DMS 273 treated with DMSO at 0.1 percent for 48 hours (cell line): ENCODE results near the gene GRIN2A.

Source experiments
- DNase-seq: peaks from one replicate; lab custom pipeline; 2025; lab: John Stamatoyannopoulos, UW

The GRIN2A gene

DNA sequence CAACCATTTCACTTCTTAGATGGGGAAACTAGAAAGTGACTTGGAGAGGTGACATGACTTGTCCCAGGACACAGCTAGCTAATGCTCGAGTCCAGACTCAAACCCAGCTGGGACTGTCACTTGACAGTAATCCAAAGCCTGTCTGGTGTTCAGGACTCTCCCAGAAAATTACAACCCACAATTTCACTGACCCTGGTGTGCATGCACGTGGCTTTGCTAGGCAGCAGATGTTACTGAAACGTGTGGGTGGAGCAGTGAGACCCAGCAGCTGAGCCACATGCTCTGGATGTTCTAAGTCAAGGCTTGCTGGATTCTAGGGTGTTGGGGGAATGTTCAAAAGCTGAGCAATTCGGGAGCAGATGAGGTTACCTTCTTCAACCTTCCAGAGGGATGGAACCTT, 364.6 kb downstream of the GRIN2A start:
- DNase-seq: no peak

DNA sequence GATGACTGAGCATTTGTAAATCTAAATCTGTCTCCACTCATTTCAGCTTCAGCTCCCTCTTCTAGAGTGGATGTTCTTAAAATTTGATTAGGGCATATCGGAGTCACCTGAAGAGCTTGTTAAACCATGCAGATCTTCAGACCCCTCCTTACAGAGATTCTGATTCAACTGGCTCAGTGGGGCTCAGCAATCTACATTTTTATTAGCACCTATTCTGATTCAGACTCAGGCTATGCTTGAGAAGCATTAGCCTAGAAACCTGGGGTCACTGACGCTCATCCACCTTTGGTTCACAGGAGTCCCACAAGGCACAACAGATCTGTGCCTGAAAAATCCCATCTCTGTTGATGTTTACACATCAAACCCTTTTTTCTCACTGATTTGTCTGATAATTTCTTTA, 365.6 kb downstream of the GRIN2A start:
- DNase-seq: no peak

DNA sequence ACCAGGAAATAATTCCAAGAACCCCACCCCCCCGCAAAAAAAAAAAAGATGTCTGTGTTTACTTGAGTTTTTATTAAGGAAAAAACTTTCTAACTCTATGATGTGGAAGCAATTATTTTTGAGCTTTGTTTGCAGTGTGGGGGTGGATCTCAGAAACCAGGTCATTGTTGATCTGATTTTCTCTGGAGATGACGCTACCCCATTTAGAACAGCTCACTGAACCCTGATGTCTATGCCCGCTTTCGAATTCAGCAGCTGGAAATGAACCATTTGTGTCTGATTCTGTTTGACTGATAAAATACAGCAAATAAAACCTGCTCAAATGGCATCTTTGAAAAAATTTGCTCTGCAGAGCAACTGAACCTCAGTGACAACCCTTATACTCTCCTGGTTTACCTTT, 368.6 kb downstream of the GRIN2A start:
- no peak for DNase-seq

- no peak for DNase-seq
Observed at GRCh38 chr16:9808210-9808609, 374.0 kb downstream of the GRIN2A start.

- no peak for DNase-seq
Observed at GRCh38 chr16:9807302-9807701, 374.9 kb downstream of the GRIN2A start.

DNA sequence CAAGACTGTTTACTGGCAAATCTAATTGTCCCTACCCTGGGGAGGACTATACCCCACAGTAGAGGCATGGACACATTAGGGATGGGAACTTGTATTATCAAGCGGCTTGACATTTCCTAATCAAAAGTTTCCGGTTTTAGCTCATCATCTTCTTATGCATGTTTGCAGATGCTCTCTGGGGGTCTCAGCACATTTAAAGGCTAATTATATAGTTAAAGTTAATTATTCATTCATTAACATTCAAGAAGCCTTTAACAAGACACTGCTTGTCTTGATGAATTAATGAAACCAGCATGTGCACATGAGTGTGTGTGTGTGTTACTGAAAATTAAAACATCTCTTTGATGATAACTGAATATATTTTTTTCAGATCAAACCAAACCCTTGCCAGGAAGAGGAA, 377.1 kb downstream of the GRIN2A start:
- no peak for DNase-seq

GRCh38 chr16:9802160-9802559, 380.1 kb downstream of the GRIN2A start:
- no peak for DNase-seq

DNA sequence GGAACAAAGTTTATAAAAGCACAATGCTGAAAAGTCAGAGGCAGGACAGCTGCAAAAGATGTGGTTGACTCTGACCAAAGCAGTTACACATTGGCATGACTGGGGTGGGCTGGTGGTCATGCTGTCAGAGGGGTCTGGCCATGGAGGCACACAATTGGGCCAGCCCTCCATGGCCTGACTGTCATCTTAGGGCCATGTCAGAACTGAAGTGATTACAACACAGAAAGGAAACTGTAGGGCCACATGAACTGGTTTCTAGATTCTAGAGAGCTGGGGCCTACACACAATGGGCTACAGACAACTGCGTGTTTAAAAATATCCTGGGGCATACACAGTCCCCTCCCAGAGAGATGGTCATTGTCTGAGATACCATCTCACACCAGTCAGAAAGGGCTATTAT, 380.6 kb downstream of the GRIN2A start:
- no peak for DNase-seq

- no peak for DNase-seq
Observed at GRCh38 chr16:9800186-9800738, 382.0 kb downstream of the GRIN2A start.

DNA sequence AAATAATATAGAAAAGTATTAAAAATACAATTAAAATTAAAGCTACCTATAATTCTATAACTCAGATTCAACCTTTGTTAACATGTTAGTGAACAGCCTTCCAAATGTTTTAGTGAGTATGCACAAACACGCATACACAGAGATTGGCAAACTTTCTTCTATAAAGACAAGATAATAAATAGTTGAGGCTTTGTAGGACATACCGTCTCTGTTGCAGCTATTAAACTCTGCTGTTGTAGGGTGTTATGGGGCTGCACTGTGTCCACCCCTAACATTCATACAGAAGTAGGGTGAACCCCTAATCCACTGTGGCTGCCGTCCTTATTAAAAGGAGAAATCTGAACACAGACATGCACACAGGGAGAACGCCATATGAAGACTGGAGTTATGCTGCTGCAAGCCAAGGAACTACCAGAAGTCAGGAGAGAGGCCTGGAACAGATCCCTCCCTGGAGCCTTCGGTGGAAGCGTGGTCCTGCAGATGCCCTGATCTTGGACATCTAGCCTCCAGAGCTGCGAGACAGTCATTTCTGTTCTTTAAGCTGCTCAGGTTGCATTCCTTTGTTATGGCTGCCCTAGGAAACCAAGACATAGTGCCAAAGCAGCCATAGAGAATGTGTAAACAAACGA, 383.2 kb downstream of the GRIN2A start:
- DNase-seq: no peak

DNA sequence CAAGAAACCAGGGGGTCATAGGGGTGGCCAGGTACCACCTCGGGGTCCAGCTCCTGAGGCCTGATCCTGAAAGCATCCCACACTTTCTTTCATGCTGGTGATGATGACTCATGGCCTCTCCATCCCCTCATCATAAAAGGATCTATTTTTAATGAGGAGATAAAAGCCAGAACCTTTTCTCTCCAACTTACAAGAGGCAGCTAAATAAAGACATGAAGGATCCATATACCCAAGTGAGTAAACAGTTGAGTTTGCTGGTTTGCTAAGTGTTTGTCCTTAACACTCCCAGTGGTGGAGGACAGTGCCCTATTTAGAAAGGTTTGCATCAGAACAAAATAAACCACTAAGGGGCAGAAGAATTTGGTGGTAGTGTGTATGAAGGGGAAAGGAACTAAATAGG, 383.8 kb downstream of the GRIN2A start:
- DNase-seq: no peak

GRCh38 chr16:9797306-9797705, 384.9 kb downstream of the GRIN2A start:
- DNase-seq: no peak

DNA sequence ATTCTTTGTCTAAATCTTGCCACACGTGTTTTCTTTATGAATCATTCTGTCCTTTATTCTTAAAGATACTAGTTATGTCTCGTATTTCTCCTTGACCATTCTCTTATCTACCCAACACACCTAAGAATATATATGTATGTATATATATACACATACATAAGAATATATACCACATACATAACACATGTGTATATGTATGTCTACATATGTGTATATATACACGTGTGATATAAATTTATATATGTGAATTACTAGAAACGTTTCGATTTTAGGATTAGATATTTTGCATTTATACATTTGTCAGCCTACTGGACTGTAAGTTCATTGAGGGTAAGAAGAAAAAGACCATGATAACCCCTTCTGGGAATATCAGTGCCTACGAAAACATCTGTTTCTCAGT, 388.6 kb downstream of the GRIN2A start:
- DNase-seq: no peak

DNA sequence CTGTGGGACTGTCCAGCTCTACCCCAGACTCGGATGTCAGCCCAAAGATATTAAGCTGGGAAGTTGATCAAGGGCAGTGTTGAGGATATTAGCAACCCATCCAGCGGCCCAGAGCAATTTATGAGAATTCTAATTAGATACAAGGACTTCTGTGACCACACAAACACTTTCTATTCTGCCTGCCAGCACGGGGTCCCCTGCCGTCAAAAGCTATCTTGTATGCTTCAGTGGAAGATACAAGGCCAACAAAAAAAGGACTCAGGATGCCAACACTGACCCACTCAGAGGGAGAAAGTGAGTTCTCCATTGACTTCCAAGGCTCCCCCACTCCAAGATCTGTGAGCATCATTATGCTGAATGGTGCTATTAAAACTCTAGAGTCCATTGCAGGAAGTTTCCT, 390.7 kb downstream of the GRIN2A start:
- DNase-seq: no peak

DNA sequence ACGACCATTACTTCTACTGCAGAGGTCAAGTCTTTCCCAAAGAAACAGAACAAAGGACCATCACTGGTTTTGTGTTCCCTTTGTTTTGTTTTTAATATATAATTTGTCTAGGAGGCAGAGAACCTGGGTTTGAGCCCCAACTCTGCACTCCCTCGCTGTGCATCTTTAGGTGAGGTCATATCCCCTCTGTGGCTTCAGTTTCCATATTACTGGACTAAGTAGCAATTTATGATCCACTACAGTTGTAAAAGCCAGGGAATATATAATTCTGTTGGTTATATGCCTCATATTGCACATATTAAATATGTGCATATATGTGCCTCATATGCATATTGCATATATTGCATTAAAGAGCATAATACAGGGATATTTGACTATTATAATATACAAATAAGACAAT, 392.0 kb downstream of the GRIN2A start:
- no peak for DNase-seq

- DNase-seq: no peak
Observed at GRCh38 chr16:9787717-9788116, 394.5 kb downstream of the GRIN2A start.

- DNase-seq: no peak
Observed at GRCh38 chr16:9780831-9781230, 401.4 kb downstream of the GRIN2A start.

DNA sequence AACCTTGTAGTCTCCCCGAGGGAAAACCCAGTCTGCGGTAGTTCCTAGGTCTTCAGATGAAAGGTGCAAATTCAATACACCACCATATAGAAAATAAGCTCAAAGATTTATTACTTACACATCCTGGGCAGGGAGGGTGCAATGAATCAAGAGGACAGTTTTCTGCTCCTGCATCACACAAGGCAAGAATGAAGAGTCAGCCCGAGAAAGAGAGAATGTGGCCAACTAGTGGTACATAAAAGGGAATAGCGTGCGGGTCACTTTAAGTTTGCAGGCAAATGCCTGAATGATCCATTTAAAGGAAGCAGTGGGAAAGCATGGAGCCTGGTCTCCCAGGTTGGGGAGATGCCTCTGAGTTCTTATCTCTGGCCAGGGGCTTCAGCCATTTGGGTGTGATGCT, 403.4 kb downstream of the GRIN2A start:
- DNase-seq: no peak

GRCh38 chr16:9775998-9776397, 406.2 kb downstream of the GRIN2A start:
- no peak for DNase-seq

- no peak for DNase-seq
Observed at GRCh38 chr16:9773289-9773688, 408.9 kb downstream of the GRIN2A start.

DNA sequence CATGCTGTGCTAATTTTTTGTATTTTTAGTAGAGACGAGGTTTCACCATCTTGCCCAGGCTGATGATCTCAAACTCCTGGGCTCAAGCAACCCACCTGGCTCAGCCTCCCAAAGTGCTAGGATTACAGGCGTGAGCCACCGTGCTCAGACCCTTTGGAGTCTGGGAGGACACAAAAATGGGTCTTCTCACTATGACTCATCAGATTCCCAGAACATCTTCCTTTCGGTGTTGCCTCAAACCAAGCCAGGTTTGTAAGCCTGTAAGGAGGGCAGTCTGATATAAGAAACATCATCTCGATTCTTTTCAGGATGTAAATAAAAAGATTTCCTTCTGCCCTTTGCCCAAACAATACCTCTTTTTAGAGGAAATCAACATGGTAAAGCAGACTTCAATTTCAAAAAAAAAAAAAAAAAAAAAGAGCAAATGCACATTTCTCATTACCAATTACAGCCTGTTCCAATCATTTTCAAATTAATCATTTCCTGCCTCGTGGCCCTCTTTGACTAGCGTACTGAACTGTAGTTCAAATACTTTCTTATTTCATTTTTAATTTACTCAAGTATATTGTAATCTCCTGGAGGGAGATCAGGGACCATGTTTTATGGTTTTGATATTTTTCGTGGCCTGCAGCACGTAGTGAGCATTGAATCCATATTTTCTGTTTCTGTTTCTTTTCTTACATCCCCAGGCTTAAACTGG, 409.6 kb downstream of the GRIN2A start:
- DNase-seq: no peak

- no peak for DNase-seq
Observed at GRCh38 chr16:9766891-9767290, 415.3 kb downstream of the GRIN2A start.

GRCh38 chr16:9763505-9763904, 418.7 kb downstream of the GRIN2A start:
- DNase-seq: no peak

- no peak for DNase-seq
Observed at GRCh38 chr16:9761870-9762269, 420.4 kb downstream of the GRIN2A start.
